HL-60 (cell line): ENCODE results near the gene MTHFD1L.

Experiments
- DNase-seq, 2 experiments: peaks; one replicate each; pipeline ENCODE4 v3.0.0-alpha.2; 2010 to 2020; ENCODE audit warnings: low read depth in 1 of 2, low spot score in 1 of 2
- H3K27ac ChIP-seq: fragments of 250-450 bp; sonication (Bioruptor Pico); replicated peaks from 2 replicates; pipeline ENCODE4 v1.5.1; 2020; ENCODE audit warnings: mild to moderate bottlenecking, moderate library complexity
- H3K27me3 ChIP-seq: fragments of 250-450 bp; sonication (Bioruptor Pico); 2 replicates; pipeline ENCODE4 v1.5.1; 2021; ENCODE audit warnings: mild to moderate bottlenecking, moderate library complexity; ENCODE audit not compliant: insufficient read depth, poor library complexity, severe bottlenecking
- H3K4me3 ChIP-seq: replicated peaks from 2 replicates; pipeline ENCODE4 v1.5.1; 2011; ENCODE audit warnings: mild to moderate bottlenecking, control low read depth, low read length; ENCODE audit not compliant: insufficient read depth
- CTCF ChIP-seq: IDR thresholded peaks from one replicate; pipeline ENCODE4 v1.5.1; 2011; ENCODE audit warnings: low read length, control low read depth, inconsistent platforms; ENCODE audit not compliant: insufficient read depth
- GABPA ChIP-seq: IDR thresholded peaks from 2 replicates; pipeline ENCODE4 v1.6.1; 2012; ENCODE audit warnings: low read depth
- POLR2AphosphoS5 ChIP-seq: IDR thresholded peaks from 2 replicates; pipeline ENCODE4 v1.6.1; 2012; ENCODE audit warnings: low read depth
- REST ChIP-seq: IDR thresholded peaks from 2 replicates; pipeline ENCODE4 v1.6.1; 2012; ENCODE audit warnings: low read depth; ENCODE audit not compliant: insufficient replicate concordance
- SPI1 ChIP-seq: IDR thresholded peaks from 2 replicates; pipeline ENCODE4 v1.6.1; 2012; ENCODE audit warnings: low read depth, mild to moderate bottlenecking, borderline replicate concordance

MTHFD1L gene

GRCh38 chr6:151004383-151005024 is 139.0 kb downstream of the MTHFD1L start:
- no peaks in the 10 kb centered on the region for H3K27me3 ChIP-seq
- no peak for TF ChIP-seq POLR2AphosphoS5
- TF ChIP-seq SPI1: peak; percentile 73; the same call in 1 of the 2 replicates
- peak; percentile 41 to 43 for DNase-seq
- no peak overlapping the region for H3K4me3 ChIP-seq
- peak overlapping the region; percentile 8 for H3K27ac ChIP-seq

GRCh38 chr6:151005164-151005563 is 139.7 kb downstream of the MTHFD1L start:
- peak overlapping the region; percentile 8; the same call in 1 of the 2 replicates for H3K27ac ChIP-seq

GRCh38 chr6:151005896-151006632 is 140.6 kb downstream of the MTHFD1L start:
- DNase-seq: peak in 1 of 2 experiments; percentile 50
- H3K27me3 ChIP-seq: no peaks in the 10 kb centered on the region
- no peak for TF ChIP-seq SPI1
- no peak for TF ChIP-seq POLR2AphosphoS5
- no peak for TF ChIP-seq CTCF
- no peak for TF ChIP-seq GABPA
- no peak for TF ChIP-seq REST
- peak overlapping the region; percentile 11; the same call in 1 of the 2 replicates for H3K27ac ChIP-seq
- no peak overlapping the region for H3K4me3 ChIP-seq

More at GRCh38 chr6:151005164-151005563, 139.7 kb downstream of the MTHFD1L start:
- DNase-seq: no peak
- TF ChIP-seq CTCF (no peak), GABPA (no peak), SPI1 (no peak), POLR2AphosphoS5 (no peak)
- H3K4me3 ChIP-seq: no peak overlapping the region
- no peaks in the 10 kb centered on the region for H3K27me3 ChIP-seq

GRCh38 chr6:151007076-151007475 is 141.6 kb downstream of the MTHFD1L start:
- no peak overlapping the region for H3K27ac ChIP-seq
- no peaks in the 10 kb centered on the region for H3K27me3 ChIP-seq
- H3K4me3 ChIP-seq: no peak overlapping the region
- TF ChIP-seq SPI1 (no peak), GABPA (no peak), REST (no peak), CTCF (no peak), POLR2AphosphoS5 (no peak)
- DNase-seq: no peak
